CD8-positive, alpha-beta memory T cell (primary cell): ENCODE measurements around the gene GRM7. TPM values are rescaled to one million over a fixed set of nuclear protein-coding genes. Genes with fewer than 3 reads are reported as not detected.

Source experiments
- CTCF ChIA-PET: fragments of 350-600 bp; sonication (Branson Sonifier 250); formaldehyde crosslinking; loops from one replicate; lab custom pipeline; 2021; ENCODE audit warnings: antibody characterized with exemption; lab: Charles Lee
- POLR2A ChIA-PET: fragments of 350-600 bp; sonication (Branson Sonifier 250); formaldehyde crosslinking; loops from one replicate; lab custom pipeline; 2021; ENCODE audit warnings: antibody characterized with exemption; lab: Charles Lee
- DNase-seq, 5 donors: peaks; one replicate each; pipeline versions ENCODE4 v3.0.0 to v3.0.0-alpha.2; 2020 to 2022; ENCODE audit warnings: mixed read lengths in 1 of 5
- H3K27ac ChIP-seq: one replicate; pipeline ENCODE4 v1.7.0; 2013; ENCODE audit warnings: low read depth, mild to moderate bottlenecking, low read length, moderate library complexity
- H3K27me3 ChIP-seq: 2 replicates; pipeline ENCODE4 v1.7.0; 2013; ENCODE audit warnings: low read length, mild to moderate bottlenecking; ENCODE audit not compliant: insufficient read depth, poor library complexity, severe bottlenecking
- H3K36me3 ChIP-seq: 2 replicates; pipeline ENCODE4 v1.7.0; 2013; ENCODE audit warnings: mild to moderate bottlenecking, low read length, moderate library complexity; ENCODE audit not compliant: insufficient read depth
- H3K4me1 ChIP-seq: 2 replicates; pipeline ENCODE4 v1.7.0; 2013; ENCODE audit warnings: mild to moderate bottlenecking, low read length, moderate library complexity; ENCODE audit not compliant: insufficient read depth
- H3K4me3 ChIP-seq: 2 replicates; pipeline ENCODE4 v1.7.0; 2013; ENCODE audit warnings: mild to moderate bottlenecking, low read length
- H3K9me3 ChIP-seq: 2 replicates; pipeline ENCODE4 v1.7.0; 2013; ENCODE audit warnings: mild to moderate bottlenecking, low read length
- H3K27ac Mint-ChIP-seq, 8 donors: one replicate each; pipeline ENCODE4 v1.8.0; 2020 to 2021; ENCODE audit warnings: mixed read lengths in 8 of 8, mild to moderate bottlenecking in 6 of 8, inconsistent platforms in 3 of 8, moderate library complexity in 3 of 8
- H3K27me3 Mint-ChIP-seq, 2 donors: one replicate each; pipeline ENCODE4 v1.8.0; 2020 to 2021; ENCODE audit warnings: mixed read lengths in 2 of 2, mild to moderate bottlenecking in 1 of 2, moderate library complexity in 1 of 2
- H3K36me3 Mint-ChIP-seq, 3 donors: one replicate each; pipeline ENCODE4 v1.8.0; 2020 to 2021; ENCODE audit warnings: mixed read lengths in 3 of 3, inconsistent platforms in 1 of 3, mild to moderate bottlenecking in 1 of 3
- H3K4me1 Mint-ChIP-seq, 3 donors: one replicate each; pipeline ENCODE4 v1.8.0; 2020 to 2021; ENCODE audit warnings: mixed read lengths in 3 of 3, inconsistent platforms in 1 of 3, mild to moderate bottlenecking in 1 of 3
- H3K4me3 Mint-ChIP-seq, 7 donors: one replicate each; pipeline ENCODE4 v1.8.0; 2020 to 2021; ENCODE audit warnings: mixed read lengths in 7 of 7, mild to moderate bottlenecking in 6 of 7, moderate library complexity in 4 of 7, inconsistent platforms in 2 of 7
- H3K9me3 Mint-ChIP-seq, 5 donors: one replicate each; pipeline ENCODE4 v1.8.0; 2020 to 2022; ENCODE audit warnings: mixed read lengths in 5 of 5, mild to moderate bottlenecking in 3 of 5, moderate library complexity in 2 of 5, inconsistent platforms in 1 of 5
- polyA plus RNA-seq: library from polyadenylated mRNA; unstranded; fragments of 300-500 nt; fragmentation: Illumina TruSeq; gene quantifications from one replicate; pipeline ENCODE4 v1.2.3, GENCODE V29; 2021
- total RNA-seq, 2 experiments: library from RNA; stranded (reverse); gene quantifications; one replicate each; pipeline ENCODE4 v1.2.3, GENCODE V29; 2021

The GRM7 gene
- total and polyA plus RNA-seq, 3 experiments from 2014 or later, result not detected

GRCh38 chr3:7439101-7439680 is 578.3 kb downstream of the GRM7 start:
- Mint-ChIP-seq H3K9me3 (peaks cover 4 to 15% (median 6%) of the 10 kb centered on the region in 5 donors), H3K27me3 (no peaks in the 10 kb centered on the region), H3K4me3 (no peak overlapping the region), H3K27ac (no peak overlapping the region), H3K4me1 (no peaks in the 10 kb centered on the region), H3K36me3 (no peaks in the 10 kb centered on the region)
- DNase-seq, result no peak
- H3K9me3 ChIP-seq, result no peaks in the 10 kb centered on the region
- no peaks in the 10 kb centered on the region for H3K4me1 ChIP-seq
- H3K4me3 ChIP-seq, result no peak overlapping the region
- H3K27ac ChIP-seq, result no peak overlapping the region
- ChIA-PET CTCF (no interaction called here), POLR2A (no interaction called here)
- H3K36me3 ChIP-seq, result no peaks in the 10 kb centered on the region
- H3K27me3 ChIP-seq, result no peaks in the 10 kb centered on the region

GRCh38 chr3:7444886-7445285 is 584.0 kb downstream of the GRM7 start:
- H3K9me3 ChIP-seq, result no peaks in the 10 kb centered on the region
- POLR2A ChIA-PET, result no interaction called here
- Mint-ChIP-seq H3K36me3 (no peaks in the 10 kb centered on the region), H3K27ac (no peak overlapping the region), H3K27me3 (no peaks in the 10 kb centered on the region), H3K4me3 (no peak overlapping the region), H3K4me1 (no peaks in the 10 kb centered on the region), H3K9me3 (peaks cover 0 to 11% (median 0%) of the 10 kb centered on the region in 5 donors)
- DNase-seq, result no peak
- no peak overlapping the region for H3K4me3 ChIP-seq
- no peaks in the 10 kb centered on the region for H3K27me3 ChIP-seq
- CTCF ChIA-PET, result no interaction called here
- no peaks in the 10 kb centered on the region for H3K36me3 ChIP-seq
- no peaks in the 10 kb centered on the region for H3K4me1 ChIP-seq
- H3K27ac ChIP-seq, result no peak overlapping the region

GRCh38 chr3:7445331-7445730 is 584.4 kb downstream of the GRM7 start:
- H3K27ac Mint-ChIP-seq, result no peak overlapping the region
- no peak overlapping the region for H3K4me3 Mint-ChIP-seq
- H3K4me1 Mint-ChIP-seq, result no peaks in the 10 kb centered on the region
- POLR2A ChIA-PET, result no interaction called here
- Histone ChIP-seq H3K9me3 (no peaks in the 10 kb centered on the region), H3K4me1 (no peaks in the 10 kb centered on the region), H3K27me3 (no peaks in the 10 kb centered on the region), H3K27ac (no peak overlapping the region), H3K36me3 (no peaks in the 10 kb centered on the region), H3K4me3 (no peak overlapping the region)
- H3K27me3 Mint-ChIP-seq, result no peaks in the 10 kb centered on the region
- CTCF ChIA-PET, result no interaction called here
- H3K36me3 Mint-ChIP-seq, result no peaks in the 10 kb centered on the region
- no peak for DNase-seq
- peaks cover 0 to 11% (median 0%) of the 10 kb centered on the region in 5 donors for H3K9me3 Mint-ChIP-seq

GRCh38 chr3:7447197-7447769 is 586.4 kb downstream of the GRM7 start:
- H3K27ac Mint-ChIP-seq, result no peak overlapping the region
- no peak overlapping the region for H3K4me3 ChIP-seq
- no peaks in the 10 kb centered on the region for H3K27me3 Mint-ChIP-seq
- H3K9me3 Mint-ChIP-seq, result peaks cover 0 to 15% (median 2%) of the 10 kb centered on the region in 5 donors
- H3K27ac ChIP-seq, result no peak overlapping the region
- no peaks in the 10 kb centered on the region for H3K27me3 ChIP-seq
- H3K36me3 ChIP-seq, result no peaks in the 10 kb centered on the region
- no peaks in the 10 kb centered on the region for H3K4me1 Mint-ChIP-seq
- no peaks in the 10 kb centered on the region for H3K4me1 ChIP-seq
- POLR2A ChIA-PET, result no interaction called here
- DNase-seq, result no peak
- no peaks in the 10 kb centered on the region for H3K9me3 ChIP-seq
- no peak overlapping the region for H3K4me3 Mint-ChIP-seq
- H3K36me3 Mint-ChIP-seq, result no peaks in the 10 kb centered on the region
- CTCF ChIA-PET, result no interaction called here

- Mint-ChIP-seq H3K9me3 (peaks cover 0 to 17% (median 1%) of the 10 kb centered on the region in 5 donors), H3K27ac (no peak overlapping the region), H3K36me3 (no peaks in the 10 kb centered on the region), H3K4me3 (no peak overlapping the region), H3K27me3 (no peaks in the 10 kb centered on the region), H3K4me1 (no peaks in the 10 kb centered on the region)
- CTCF ChIA-PET, result no interaction called here
- POLR2A ChIA-PET, result no interaction called here
- H3K27me3 ChIP-seq, result no peaks in the 10 kb centered on the region
- no peaks in the 10 kb centered on the region for H3K36me3 ChIP-seq
- H3K27ac ChIP-seq, result no peak overlapping the region
- no peak for DNase-seq
- no peaks in the 10 kb centered on the region for H3K9me3 ChIP-seq
- H3K4me3 ChIP-seq, result no peak overlapping the region
- H3K4me1 ChIP-seq, result no peaks in the 10 kb centered on the region
These were observed 595.5 kb downstream of the GRM7 start for GRCh38 chr3:7456386-7456785.

- Mint-ChIP-seq H3K9me3 (peaks cover 0 to 17% (median 5%) of the 10 kb centered on the region in 5 donors), H3K27me3 (no peaks in the 10 kb centered on the region), H3K36me3 (no peaks in the 10 kb centered on the region), H3K4me3 (no peak overlapping the region), H3K27ac (no peak overlapping the region), H3K4me1 (no peaks in the 10 kb centered on the region)
- H3K4me1 ChIP-seq, result no peaks in the 10 kb centered on the region
- no peaks in the 10 kb centered on the region for H3K27me3 ChIP-seq
- H3K9me3 ChIP-seq, result no peaks in the 10 kb centered on the region
- ChIA-PET POLR2A (no interaction called here), CTCF (no interaction called here)
- H3K36me3 ChIP-seq, result no peaks in the 10 kb centered on the region
- no peak overlapping the region for H3K27ac ChIP-seq
- DNase-seq, result no peak
- no peak overlapping the region for H3K4me3 ChIP-seq
These were observed 600.4 kb downstream of the GRM7 start for GRCh38 chr3:7461202-7461825.

- H3K27ac Mint-ChIP-seq, result no peak overlapping the region
- no peaks in the 10 kb centered on the region for H3K27me3 ChIP-seq
- no peak overlapping the region for H3K4me3 Mint-ChIP-seq
- H3K36me3 ChIP-seq, result no peaks in the 10 kb centered on the region
- H3K4me3 ChIP-seq, result no peak overlapping the region
- no peaks in the 10 kb centered on the region for H3K36me3 Mint-ChIP-seq
- CTCF ChIA-PET, result no interaction called here
- no peaks in the 10 kb centered on the region for H3K4me1 ChIP-seq
- H3K9me3 Mint-ChIP-seq, result peaks cover 0 to 8% (median 2%) of the 10 kb centered on the region in 5 donors
- POLR2A ChIA-PET, result no interaction called here
- no peak for DNase-seq
- no peaks in the 10 kb centered on the region for H3K9me3 ChIP-seq
- no peaks in the 10 kb centered on the region for H3K27me3 Mint-ChIP-seq
- H3K4me1 Mint-ChIP-seq, result no peaks in the 10 kb centered on the region
- no peak overlapping the region for H3K27ac ChIP-seq
These were observed 609.0 kb downstream of the GRM7 start for GRCh38 chr3:7469866-7470265.

GRCh38 chr3:7484636-7485035 is 623.7 kb downstream of the GRM7 start:
- Histone ChIP-seq H3K4me3 (no peak overlapping the region), H3K9me3 (no peaks in the 10 kb centered on the region), H3K27me3 (no peaks in the 10 kb centered on the region), H3K4me1 (no peaks in the 10 kb centered on the region), H3K27ac (no peak overlapping the region), H3K36me3 (no peaks in the 10 kb centered on the region)
- Mint-ChIP-seq H3K4me1 (no peaks in the 10 kb centered on the region), H3K36me3 (peaks cover 0 to 1% (median 0%) of the 10 kb centered on the region in 3 donors), H3K27me3 (no peaks in the 10 kb centered on the region), H3K9me3 (peaks cover 0 to 15% (median 0%) of the 10 kb centered on the region in 5 donors), H3K4me3 (no peak overlapping the region), H3K27ac (no peak overlapping the region)
- ChIA-PET POLR2A (no interaction called here), CTCF (no interaction called here)
- no peak for DNase-seq
